HG03103 (cell line): ENCODE measurements around the gene PEMT.

Experiments
- ATAC-seq: cut with Tn5 transposase; IDR thresholded peaks from one replicate; pipeline ENCODE4 v1.9.1; 2021; ENCODE audit warnings: low read depth; ENCODE audit not compliant: unreplicated experiment

PEMT gene

GRCh38 chr17:17518014-17518413 is 73.5 kb downstream of the PEMT start:
- ATAC-seq, result no peak

GRCh38 chr17:17516941-17517720 is 74.4 kb downstream of the PEMT start:
- ATAC-seq, result no peak

GRCh38 chr17:17515934-17516930 is 75.3 kb downstream of the PEMT start:
- ATAC-seq, result no peak

GRCh38 chr17:17514993-17515933 is 76.2 kb downstream of the PEMT start:
- no peak for ATAC-seq

DNA sequence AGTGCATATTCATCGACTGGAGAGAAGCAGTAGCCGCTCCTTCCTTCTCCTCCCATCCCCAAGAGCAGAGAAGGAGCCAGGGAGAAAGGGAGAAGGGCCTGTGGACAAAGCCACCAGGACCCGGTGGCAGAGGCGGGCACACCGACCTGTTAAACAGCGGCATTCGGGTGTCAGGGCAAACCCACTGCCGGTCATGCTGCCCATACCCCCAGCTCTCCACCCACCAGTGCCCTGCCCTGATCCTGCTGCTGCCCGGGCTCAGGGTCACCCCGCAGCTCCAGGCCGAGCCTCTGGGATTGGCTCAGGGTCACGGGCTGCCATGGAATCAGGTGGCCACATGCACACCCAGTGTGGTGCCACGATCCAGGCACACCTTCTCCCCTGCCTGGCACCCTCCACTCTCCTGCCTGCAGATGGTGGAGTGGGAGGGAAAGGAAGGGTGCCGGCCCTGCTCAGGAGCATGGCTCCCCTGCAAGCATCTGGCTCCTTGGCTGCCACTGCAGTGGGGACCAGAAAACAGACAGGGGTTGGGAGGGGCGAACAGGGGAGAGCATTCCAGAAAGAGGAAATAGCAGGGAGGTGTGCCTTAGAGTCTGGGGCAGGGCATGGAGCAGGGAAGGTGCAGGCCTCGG is 77.0 kb downstream of the PEMT start:
- no peak for ATAC-seq

DNA sequence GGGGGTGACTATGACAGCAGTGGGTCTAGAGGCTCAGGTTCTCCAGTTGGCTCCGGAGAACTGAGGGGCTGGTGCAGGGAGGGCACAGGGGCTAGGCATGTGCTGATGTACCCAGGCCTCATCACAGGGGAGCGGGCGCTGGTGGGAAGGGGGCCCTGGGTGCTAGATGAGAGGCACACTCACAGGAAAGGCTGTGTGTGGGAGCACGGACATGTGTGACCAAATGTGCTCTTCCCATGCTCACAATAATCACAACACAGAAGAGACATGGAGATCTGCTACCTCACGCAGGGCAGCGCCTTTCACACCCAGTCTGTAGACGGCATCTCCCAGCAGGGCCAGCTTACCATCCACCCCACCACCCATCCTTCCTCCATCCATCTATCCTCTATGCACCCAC is 77.9 kb downstream of the PEMT start:
- ATAC-seq, result no peak

DNA sequence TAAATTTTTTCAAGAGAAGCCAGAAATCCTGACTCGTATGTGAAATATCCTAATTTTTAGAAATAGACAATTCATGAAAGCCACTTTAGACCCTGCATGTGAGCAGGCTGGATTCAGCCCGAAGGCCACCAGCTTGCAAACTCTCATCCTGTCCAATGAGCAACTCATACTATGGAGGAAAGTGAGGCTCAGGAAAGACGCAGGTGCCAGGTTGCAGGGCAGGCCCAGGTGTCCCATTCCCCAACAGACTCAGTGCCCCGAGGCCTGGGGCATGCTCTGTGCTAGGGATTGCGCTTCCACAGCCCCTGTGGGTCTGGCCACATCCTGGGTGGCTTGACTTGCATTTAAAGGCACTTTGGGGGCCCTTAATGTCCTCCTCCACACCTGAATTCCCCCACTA is 78.6 kb downstream of the PEMT start:
- no peak for ATAC-seq

- ATAC-seq, result no peak
These were observed 79.3 kb downstream of the PEMT start for GRCh38 chr17:17511881-17512858.

DNA sequence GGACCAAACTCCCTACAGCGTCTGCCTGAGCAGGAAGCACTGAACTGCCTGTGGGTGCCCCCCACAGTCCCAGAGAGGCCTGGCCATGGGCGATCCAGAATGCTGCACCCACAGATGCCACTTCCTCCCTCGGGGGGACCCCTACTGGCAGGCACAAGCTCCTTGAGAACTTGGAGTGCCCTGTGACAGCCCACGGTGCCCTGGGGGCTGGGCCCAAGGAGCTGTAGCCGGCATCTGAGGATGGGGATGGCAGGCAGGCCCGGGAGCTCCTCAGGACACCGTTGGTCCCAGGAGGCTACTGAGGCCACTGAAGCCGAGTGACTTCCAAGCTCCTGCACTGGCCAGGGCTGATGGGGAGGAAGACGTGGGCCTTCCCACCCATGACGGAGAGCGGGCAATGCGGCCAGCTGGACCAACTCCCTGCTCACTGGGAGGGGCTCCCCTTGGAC is 80.2 kb downstream of the PEMT start:
- ATAC-seq, result no peak

GRCh38 chr17:17510456-17511292 is 80.8 kb downstream of the PEMT start:
- no peak for ATAC-seq

GRCh38 chr17:17509601-17510425 is 81.7 kb downstream of the PEMT start:
- ATAC-seq, result no peak

- ATAC-seq, result no peak
These were observed 82.6 kb downstream of the PEMT start for GRCh38 chr17:17508646-17509591.

DNA sequence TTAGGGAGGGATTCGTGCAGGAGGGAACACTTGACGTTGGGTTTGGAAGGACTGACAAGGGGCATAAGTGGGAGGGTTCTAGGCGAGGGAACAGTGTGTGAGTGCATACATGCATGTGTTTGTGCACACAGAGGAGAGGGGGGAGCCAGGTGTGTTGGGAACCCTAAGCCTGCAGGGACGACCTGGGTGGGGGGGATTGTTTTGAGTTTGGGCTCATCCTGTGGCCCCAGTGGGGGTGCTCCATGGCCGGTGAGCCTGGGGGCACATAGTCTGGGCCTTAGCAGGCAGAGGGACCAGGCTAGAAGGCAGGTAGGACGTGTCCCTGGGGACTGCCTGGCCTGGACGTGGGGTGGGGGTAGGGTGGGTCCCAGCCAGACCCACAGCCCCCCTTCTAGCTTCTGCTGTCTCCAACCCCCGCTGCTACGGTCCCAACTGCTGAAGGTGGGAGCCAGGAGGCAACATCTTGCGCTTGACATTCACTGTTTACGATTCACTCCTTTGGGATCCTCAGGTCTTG is 83.4 kb downstream of the PEMT start:
- no peak for ATAC-seq

DNA sequence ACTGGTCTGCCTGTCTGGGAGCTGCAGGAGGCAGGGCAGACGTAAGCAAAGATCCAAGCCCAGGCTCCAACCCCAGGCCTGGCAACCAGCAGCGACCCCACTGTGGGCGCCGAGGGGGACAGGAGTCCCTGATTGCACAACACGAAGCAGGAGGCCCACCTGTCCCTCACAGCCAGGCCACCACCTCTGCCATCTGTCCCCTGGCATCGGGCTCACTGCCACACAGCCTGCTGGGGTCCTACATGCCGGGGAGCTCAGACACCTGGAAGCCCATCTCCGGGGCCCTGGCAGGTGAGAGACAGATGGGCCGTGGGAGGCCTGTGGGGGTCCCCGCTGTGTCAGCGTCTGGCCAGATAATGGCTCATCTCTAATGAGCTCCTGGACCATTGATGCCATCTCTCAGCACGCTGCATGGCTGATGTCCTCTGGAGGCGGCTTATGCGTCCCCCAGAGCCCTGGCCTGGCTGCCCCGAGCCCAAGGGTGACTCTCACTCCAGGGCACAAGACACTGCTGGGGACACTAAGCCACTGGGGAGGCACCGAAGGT is 84.0 kb downstream of the PEMT start:
- ATAC-seq, result no peak

DNA sequence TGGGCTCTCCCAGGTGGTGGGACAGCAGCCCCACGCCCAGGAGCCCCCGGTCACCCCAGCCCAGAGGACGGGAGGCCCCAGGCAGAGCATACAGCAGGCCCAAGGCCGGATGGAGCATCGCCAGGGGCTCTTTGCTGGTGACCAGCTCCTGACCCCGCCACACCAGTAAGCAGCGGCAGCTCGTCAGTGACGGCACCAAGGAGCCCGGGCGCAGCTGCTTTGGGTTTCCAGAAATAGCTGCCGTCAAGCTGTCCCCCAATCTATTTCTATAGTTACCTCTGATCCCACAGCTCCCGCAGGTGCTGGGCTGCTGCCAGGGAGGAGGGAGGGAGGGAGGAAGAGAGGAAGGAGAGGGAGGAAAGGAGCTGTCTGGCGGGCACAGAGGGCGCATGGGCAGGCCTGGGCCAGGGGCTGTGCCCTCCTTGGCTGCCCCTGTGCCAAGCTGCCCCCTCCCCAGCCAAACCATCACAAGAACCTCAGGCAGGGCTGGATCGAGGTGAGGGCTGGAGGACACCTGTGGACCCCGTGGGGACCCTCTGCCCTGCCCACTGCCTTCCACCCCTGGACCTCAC is 84.5 kb downstream of the PEMT start:
- ATAC-seq, result no peak
